A549 (cell line): Measurements from ENCODE around the gene ACAD10. TPM values are rescaled to one million over a fixed set of nuclear protein-coding genes. Genes with fewer than 3 reads are reported as not detected.

Experiments
- ATAC-seq, 2 experiments: fragments of 200-7000 bp in 1 of 2; fragments of >200 bp in 1 of 2; cut with Nextera tagmentation in 1 of 2; cut with Tn5 transposase in 1 of 2; 3 replicates each; pipeline versions ENCODE4 v1.8.0 to v1.9.1; 2018 to 2020; ENCODE audit warnings: mild to moderate bottlenecking in 1 of 2, moderate library complexity in 1 of 2
- CTCF ChIA-PET: fragments of 300-600 bp; sonication (Branson Sonifier 250); formaldehyde crosslinking; extraction: SDS; loops from one replicate; lab custom pipeline; 2021; ENCODE audit warnings: antibody characterized with exemption, inconsistent platforms; lab: Yijun Ruan, JAX
- POLR2A ChIA-PET: fragments of 350-600 bp; formaldehyde crosslinking; extraction: SDS; loops from one replicate; lab custom pipeline; 2021; ENCODE audit warnings: antibody characterized with exemption, inconsistent platforms; lab: Yijun Ruan, JAX
- DNase-seq, 2 experiments: peaks; one replicate each; pipeline versions ENCODE4 v3.0.0 to v3.0.0-alpha.2; 2011 to 2016; ENCODE audit warnings: low read depth in 1 of 2, low spot score in 1 of 2
- FAIRE-seq: peaks from 2 replicates; lab custom pipeline; 2011; peaks lifted over from hg19 to GRCh38; lab: Jason Lieb, UNC
- H3K27ac ChIP-seq, 2 experiments: fragments of >200 bp; sonication (Bioruptor Twin); formaldehyde crosslinking; 3 replicates each; pipeline ENCODE4 v1.5.1; 2016 to 2017
- H3K4me1 ChIP-seq: fragments of >200 bp; sonication (Bioruptor Twin); formaldehyde crosslinking; 3 replicates; pipeline ENCODE4 v1.6.1; 2016
- H3K4me2 ChIP-seq: fragments of >200 bp; sonication (Bioruptor Twin); formaldehyde crosslinking; 3 replicates; pipeline ENCODE4 v1.6.1; 2016
- H3K4me3 ChIP-seq: fragments of >200 bp; sonication (Bioruptor Twin); formaldehyde crosslinking; 3 replicates; pipeline ENCODE4 v1.5.1; 2016
- H3K9me3 ChIP-seq: fragments of >200 bp; sonication (Bioruptor Twin); formaldehyde crosslinking; 3 replicates; pipeline ENCODE4 v1.6.1; 2016
- CBX8 ChIP-seq: fragments of 200-600 bp; sonication (generic); IDR thresholded peaks from 2 replicates; pipeline ENCODE4 v1.6.1; 2016
- CTCF ChIP-seq: fragments of >200 bp; sonication (Bioruptor Twin); formaldehyde crosslinking; IDR thresholded peaks from 3 replicates; pipeline ENCODE4 v1.5.1; 2016
- HES2 ChIP-seq: fragments of >200 bp; sonication (Bioruptor Twin); formaldehyde crosslinking; IDR thresholded peaks from 2 replicates; pipeline ENCODE4 v1.6.1; 2016
- HOXB13 ChIP-seq: fragments of 250-450 bp; sonication (Bioruptor Pico); IDR thresholded peaks from 2 replicates; pipeline ENCODE4 v1.5.0; 2020; ENCODE audit warnings: low read depth, mild to moderate bottlenecking, moderate library complexity
- HOXB5 ChIP-seq: fragments of 250-450 bp; sonication (Bioruptor Pico); IDR thresholded peaks from 2 replicates; pipeline ENCODE4 v1.5.0; 2020; ENCODE audit warnings: mild to moderate bottlenecking, moderate library complexity
- JUN ChIP-seq, 2 experiments: fragments of >200 bp; sonication (Bioruptor Twin); formaldehyde crosslinking; IDR thresholded peaks; 2 replicates in 1 of 2; 3 replicates in 1 of 2; pipeline ENCODE4 v1.6.1; 2016 to 2017
- KDM5A ChIP-seq: fragments of 200-600 bp; sonication (generic); IDR thresholded peaks from 2 replicates; pipeline ENCODE4 v1.6.1; 2016; ENCODE audit warnings: antibody characterized with exemption, mild to moderate bottlenecking
- MAFK ChIP-seq: fragments of 450-650 bp; IDR thresholded peaks from 2 replicates; pipeline ENCODE4 v1.6.1; 2014; ENCODE audit not compliant: partially characterized antibody
- MAX ChIP-seq: IDR thresholded peaks from 2 replicates; pipeline ENCODE4 v1.6.1; 2012
- MYC ChIP-seq: IDR thresholded peaks from 2 replicates; pipeline ENCODE4 v1.6.1; 2012; ENCODE audit warnings: mild to moderate bottlenecking, inconsistent platforms, low read length, improper control_type of control experiment, borderline replicate concordance
- NPAS2 ChIP-seq: fragments of 250-450 bp; sonication (Bioruptor Pico); IDR thresholded peaks from 2 replicates; pipeline ENCODE4 v1.8.0; 2022; ENCODE audit warnings: mild to moderate bottlenecking, moderate library complexity, borderline replicate concordance
- PBX3 ChIP-seq: IDR thresholded peaks from 2 replicates; pipeline ENCODE4 v1.6.1; 2012
- PHF8 ChIP-seq: fragments of 200-600 bp; sonication (generic); IDR thresholded peaks from 2 replicates; pipeline ENCODE4 v1.6.1; 2016; ENCODE audit warnings: low read depth, mild to moderate bottlenecking, antibody characterized with exemption, moderate library complexity, borderline replicate concordance
- RAD21 ChIP-seq, 2 experiments: fragments of >200 bp in 1 of 2; sonication (Bioruptor Twin) in 1 of 2; formaldehyde crosslinking in 1 of 2; IDR thresholded peaks in 1 of 2; conservative IDR thresholded peaks in 1 of 2; 2 replicates in 1 of 2; 3 replicates in 1 of 2; pipeline ENCODE4 v1.6.1; 2012 to 2018; ENCODE audit warnings: inconsistent platforms in 1 of 2
- RARB ChIP-seq: fragments of 250-450 bp; sonication (Bioruptor Pico); IDR thresholded peaks from 2 replicates; pipeline ENCODE4 v1.8.0; 2021; ENCODE audit warnings: mild to moderate bottlenecking, moderate library complexity
- RCOR1 ChIP-seq: fragments of 150-350 bp; IDR thresholded peaks from 2 replicates; pipeline ENCODE4 v1.6.1; 2014; ENCODE audit warnings: antibody characterized with exemption, low read length, low read depth
- TFCP2L1 ChIP-seq: fragments of 250-450 bp; sonication (Bioruptor Pico); IDR thresholded peaks from 2 replicates; pipeline ENCODE4 v1.5.0; 2021; ENCODE audit warnings: mild to moderate bottlenecking
- TP53 ChIP-seq: fragments of 250-450 bp; sonication (Bioruptor Pico); IDR thresholded peaks from 2 replicates; pipeline ENCODE4 v1.5.0; 2021; ENCODE audit warnings: mild to moderate bottlenecking, moderate library complexity
- USF2 ChIP-seq: fragments of 450-650 bp; IDR thresholded peaks from 2 replicates; pipeline ENCODE4 v1.6.1; 2014; ENCODE audit warnings: antibody characterized with exemption
- WGBS: methylation state at CpG from one replicate; pipeline ENCODE4 v1.1.6; 2017; ENCODE audit errors: missing lambda C conversion rate; 5-methylcytosine and 5-hydroxymethylcytosine counted together
- polyA plus RNA-seq, 4 experiments: library from polyadenylated mRNA; depleted of rRNA in 3 of 4; stranded (reverse); fragments of >200 nt; fragmentation: RNase III in 1 of 4; extraction: RNeasy Plus Mini Kit Qiagen cat#74134 plus additional on column Dnase treatment in 1 of 4; gene quantifications; 2 replicates in 3 of 4; 3 replicates in 1 of 4; pipeline ENCODE4 v1.2.3, GENCODE V29; 2011 to 2017

ACAD10 gene
- polyA plus RNA-seq, 2 of the 4 experiments (the other 2 are of a cell fraction): 15.1 to 22.0 TPM

- TF ChIP-seq CTCF (no peak), CBX8 (no peak), MYC (no peak), KDM5A (no peak), TFCP2L1 (CRISPR knock-in tag) (no peak), NPAS2 (no peak)
- TF ChIP-seq, all 56 proteins: peak for 0
Measured at GRCh38 chr12:111728795-111729194, 42.9 kb downstream of the ACAD10 start (continued).

GRCh38 chr12:111730420-111730819 lies 44.6 kb downstream of the ACAD10 start:
- FAIRE-seq (no peak), DNase-seq (no peak), ATAC-seq (no peak)
- H3K9me3 ChIP-seq: no peaks in the 10 kb centered on the region
- 93% methylated on average over 9 of the region's 9 CpGs for WGBS
- H3K4me3 ChIP-seq: no peak overlapping the region
- H3K27ac ChIP-seq: no peak overlapping the region
- H3K4me1 ChIP-seq: no peaks in the 10 kb centered on the region
- TF ChIP-seq RAD21 (conservative IDR thresholded peaks at IDR 0.05 in 1 of 2, IDR thresholded peaks at IDR 0.05 in 1 of 2) (no peak), NPAS2 (no peak), HOXB5 (CRISPR knock-in tag) (no peak), JUN (IDR thresholded peaks at IDR 0.05) (no peak), CTCF (no peak), PBX3 (no peak), CBX8 (no peak), MYC (no peak), HOXB13 (CRISPR knock-in tag) (no peak), TP53 (CRISPR knock-in tag) (no peak), RARB (no peak), MAX (no peak), USF2 (no peak)
- ChIA-PET POLR2A (no interaction called here), CTCF (interaction anchor here (0.9 kb wide), 1 partner anchor 10 kb away, joined by 4 read pairs; no protein-coding TSS in a partner anchor)
- no peak overlapping the region for H3K4me2 ChIP-seq

- ChIA-PET POLR2A (no interaction called here), CTCF (interaction anchor here (0.6 to 2.0 kb wide), 4 partner anchors 11 to 131 kb away, joined by 3 to 8 read pairs (median 3); no protein-coding TSS in a partner anchor)
- no peaks in the 10 kb centered on the region for H3K4me1 ChIP-seq
- 92% methylated on average over 4 of the region's 4 CpGs for WGBS
- no peak overlapping the region for H3K4me3 ChIP-seq
- no peaks in the 10 kb centered on the region for H3K9me3 ChIP-seq
- no peak for TF ChIP-seq RCOR1
- TF ChIP-seq HOXB5 (CRISPR knock-in tag): no peak
- TF ChIP-seq HES2: no peak
- no peak for TF ChIP-seq PHF8
- TF ChIP-seq MAFK: no peak
- TF ChIP-seq KDM5A: no peak
- no peak for ATAC-seq
- H3K27ac ChIP-seq: no peak overlapping the region
- no peak for FAIRE-seq
- H3K4me2 ChIP-seq: no peak overlapping the region
- no peak for DNase-seq
Measured at GRCh38 chr12:111732786-111733185, 46.9 kb downstream of the ACAD10 start.
